Trophoblast cell (in vitro differentiated cells and primary cell): ENCODE measurements around the gene PHLPP1.

ENCODE experiments used
- DNase-seq, 2 donors: peaks; one replicate each; pipeline ENCODE4 v3.0.0-alpha.2; 2016
- H2AFZ ChIP-seq: 2 replicates; pipeline ENCODE4 v1.6.1; 2013; ENCODE audit warnings: low read length, moderate library complexity, mild to moderate bottlenecking; ENCODE audit not compliant: insufficient read depth, poor library complexity
- H2AK5ac ChIP-seq: 2 replicates; pipeline ENCODE4 v1.6.1; 2013; ENCODE audit warnings: mild to moderate bottlenecking, low read length
- H2BK120ac ChIP-seq: 2 replicates; pipeline ENCODE4 v1.6.1; 2013; ENCODE audit warnings: low read length, mild to moderate bottlenecking, moderate library complexity; ENCODE audit not compliant: insufficient read depth, poor library complexity
- H2BK12ac ChIP-seq: 2 replicates; pipeline ENCODE4 v1.6.1; 2013; ENCODE audit warnings: mild to moderate bottlenecking, low read length, moderate library complexity
- H2BK5ac ChIP-seq: 2 replicates; pipeline ENCODE4 v1.6.1; 2013; ENCODE audit warnings: low read length, low read depth, moderate library complexity, mild to moderate bottlenecking; ENCODE audit not compliant: poor library complexity
- H3K14ac ChIP-seq: 2 replicates; pipeline ENCODE4 v1.6.1; 2013; ENCODE audit warnings: mild to moderate bottlenecking, low read length
- H3K18ac ChIP-seq: 2 replicates; pipeline ENCODE4 v1.6.1; 2013; ENCODE audit warnings: mild to moderate bottlenecking, low read length
- H3K23ac ChIP-seq: 2 replicates; pipeline ENCODE4 v1.6.1; 2013; ENCODE audit warnings: low read length
- H3K27ac ChIP-seq: 2 replicates; pipeline ENCODE4 v1.5.1; 2013; ENCODE audit warnings: low read depth, mild to moderate bottlenecking, inconsistent platforms, low read length, moderate library complexity
- H3K27me3 ChIP-seq: 2 replicates; pipeline ENCODE4 v1.6.1; 2013; ENCODE audit warnings: inconsistent platforms, mild to moderate bottlenecking, low read length, moderate library complexity; ENCODE audit not compliant: insufficient read depth
- H3K36me3 ChIP-seq, 2 experiments: 1 replicate in 1 of 2; 2 replicates in 1 of 2; pipeline ENCODE4 v1.6.1; 2013; ENCODE audit warnings: low read length in 2 of 2, mild to moderate bottlenecking in 2 of 2, moderate library complexity in 1 of 2; ENCODE audit not compliant: insufficient read depth in 2 of 2, control insufficient read depth in 1 of 2
- H3K4ac ChIP-seq: 2 replicates; pipeline ENCODE4 v1.6.1; 2013; ENCODE audit warnings: low read depth, mild to moderate bottlenecking, low read length, moderate library complexity
- H3K4me1 ChIP-seq, 2 experiments: 1 replicate in 1 of 2; 2 replicates in 1 of 2; pipeline ENCODE4 v1.6.1; 2013; ENCODE audit warnings: low read length in 2 of 2, mild to moderate bottlenecking in 2 of 2, moderate library complexity in 1 of 2; ENCODE audit not compliant: insufficient read depth in 2 of 2, control insufficient read depth in 1 of 2
- H3K4me2 ChIP-seq: 2 replicates; pipeline ENCODE4 v1.6.1; 2013; ENCODE audit warnings: inconsistent platforms, mild to moderate bottlenecking, low read length, moderate library complexity
- H3K4me3 ChIP-seq: 2 replicates; pipeline ENCODE4 v1.5.1; 2013; ENCODE audit warnings: mild to moderate bottlenecking, low read depth, low read length, inconsistent platforms
- H3K79me1 ChIP-seq: one replicate; pipeline ENCODE4 v1.6.1; 2013; ENCODE audit warnings: low read length
- H3K79me2 ChIP-seq: 2 replicates; pipeline ENCODE4 v1.6.1; 2013; ENCODE audit warnings: low read length, mild to moderate bottlenecking; ENCODE audit not compliant: control insufficient read depth, insufficient read depth, poor library complexity
- H3K9ac ChIP-seq: 2 replicates; pipeline ENCODE4 v1.6.1; 2013; ENCODE audit warnings: mild to moderate bottlenecking, low read length
- H3K9me3 ChIP-seq: 2 replicates; pipeline ENCODE4 v1.6.1; 2013; ENCODE audit warnings: low read depth, mild to moderate bottlenecking, control low read depth, inconsistent platforms, low read length; ENCODE audit not compliant: insufficient read depth
- H4K12ac ChIP-seq: 2 replicates; pipeline ENCODE4 v1.6.1; 2013; ENCODE audit warnings: low read depth, mild to moderate bottlenecking, low read length, moderate library complexity
- H4K8ac ChIP-seq: 2 replicates; pipeline ENCODE4 v1.6.1; 2013; ENCODE audit warnings: low read depth, mild to moderate bottlenecking, low read length, moderate library complexity
- H4K91ac ChIP-seq: one replicate; pipeline ENCODE4 v1.6.1; 2013; ENCODE audit warnings: low read depth, mild to moderate bottlenecking, low read length, moderate library complexity
- WGBS: extraction: QIAGEN DNeasy Blood & Tissue Kit; methylation state at CpG from one replicate; pipeline ENCODE4 v1.1.7; 2013; ENCODE audit warnings: missing lambda C conversion rate; ENCODE audit not compliant: insufficient read length, insufficient coverage; ENCODE audit errors: extremely low coverage; 5-methylcytosine and 5-hydroxymethylcytosine counted together

Gene PHLPP1

DNA sequence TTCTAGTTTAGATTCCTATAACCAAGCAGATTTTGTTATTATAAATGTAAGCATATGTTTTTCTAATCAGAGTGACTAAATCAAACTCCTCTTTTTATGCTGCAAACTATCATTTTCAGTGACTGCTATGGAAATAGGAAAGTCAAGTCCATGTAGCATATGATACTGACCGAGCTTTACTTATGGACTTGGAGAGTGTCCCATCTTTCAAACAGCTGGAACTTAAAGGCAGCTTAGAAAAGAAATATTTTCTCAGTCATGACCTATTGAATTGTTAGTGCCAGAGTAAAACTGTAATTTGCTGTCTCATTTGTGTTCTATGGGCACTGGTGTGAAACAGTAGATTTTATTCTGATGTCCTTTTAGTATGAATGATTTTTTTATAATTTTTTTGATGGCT, 76.7 kb downstream of the PHLPP1 start:
- H3K4ac ChIP-seq, result no peak overlapping the region
- no CpG with 5 or more reads among the region's 1 CpG for WGBS
- H4K8ac ChIP-seq, result no peak overlapping the region
- H3K18ac ChIP-seq, result no peak overlapping the region
- H3K9ac ChIP-seq, result no peak overlapping the region
- peaks cover 4 to 8% of the 10 kb centered on the region in 2 experiments for H3K4me1 ChIP-seq
- H2BK12ac ChIP-seq, result no peak overlapping the region
- H3K27ac ChIP-seq, result no peak overlapping the region
- no peak overlapping the region for H2BK120ac ChIP-seq
- H3K9me3 ChIP-seq, result no peaks in the 10 kb centered on the region
- no peak overlapping the region for H2BK5ac ChIP-seq
- no peak overlapping the region for H2AK5ac ChIP-seq
- H3K27me3 ChIP-seq, result no peaks in the 10 kb centered on the region
- H3K79me1 ChIP-seq, result no peaks in the 10 kb centered on the region
- no peak overlapping the region for H2AFZ ChIP-seq
- no peak overlapping the region for H4K12ac ChIP-seq
- no peaks in the 10 kb centered on the region for H3K36me3 ChIP-seq
- no peak overlapping the region for H3K4me3 ChIP-seq
- H3K4me2 ChIP-seq, result no peak overlapping the region
- H3K14ac ChIP-seq, result no peak overlapping the region
- H4K91ac ChIP-seq, result no peak overlapping the region
- DNase-seq, result no peak
- no peak overlapping the region for H3K23ac ChIP-seq
- H3K79me2 ChIP-seq, result no peaks in the 10 kb centered on the region

DNA sequence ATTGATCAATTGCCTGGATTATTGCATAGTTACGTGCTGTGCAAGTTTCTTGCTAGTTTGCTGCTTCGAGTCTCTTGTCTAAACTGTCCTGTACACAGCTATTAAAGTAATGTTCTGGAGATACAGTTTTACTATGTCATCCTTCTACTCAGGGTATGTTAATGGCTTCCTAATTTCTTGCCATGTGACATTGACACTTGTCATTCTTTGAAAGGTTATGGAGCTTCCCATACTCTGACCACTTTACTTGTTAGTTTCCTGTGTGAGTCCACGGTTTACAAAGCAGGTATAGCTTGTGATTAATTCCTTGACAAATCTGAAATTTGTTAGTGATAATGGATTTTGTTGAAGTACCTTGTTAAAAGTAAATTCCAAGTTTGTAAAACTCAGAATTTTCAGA, 80.5 kb downstream of the PHLPP1 start:
- DNase-seq, result no peak
- no peaks in the 10 kb centered on the region for H3K79me2 ChIP-seq
- no peak overlapping the region for H2BK120ac ChIP-seq
- H2AK5ac ChIP-seq, result no peak overlapping the region
- H3K4me3 ChIP-seq, result no peak overlapping the region
- H3K18ac ChIP-seq, result no peak overlapping the region
- H4K8ac ChIP-seq, result no peak overlapping the region
- no peaks in the 10 kb centered on the region for H3K27me3 ChIP-seq
- no peak overlapping the region for H3K4me2 ChIP-seq
- H4K91ac ChIP-seq, result no peak overlapping the region
- no peak overlapping the region for H4K12ac ChIP-seq
- peaks cover 1 to 3% of the 10 kb centered on the region in 2 experiments for H3K4me1 ChIP-seq
- H3K9me3 ChIP-seq, result no peaks in the 10 kb centered on the region
- H2BK5ac ChIP-seq, result no peak overlapping the region
- no peak overlapping the region for H2AFZ ChIP-seq
- H3K9ac ChIP-seq, result no peak overlapping the region
- no peak overlapping the region for H2BK12ac ChIP-seq
- H3K79me1 ChIP-seq, result no peaks in the 10 kb centered on the region
- no peak overlapping the region for H3K4ac ChIP-seq
- no peak overlapping the region for H3K23ac ChIP-seq
- no CpG with 5 or more reads among the region's 3 CpGs for WGBS
- H3K27ac ChIP-seq, result no peak overlapping the region
- no peak overlapping the region for H3K14ac ChIP-seq
- no peaks in the 10 kb centered on the region for H3K36me3 ChIP-seq

DNA sequence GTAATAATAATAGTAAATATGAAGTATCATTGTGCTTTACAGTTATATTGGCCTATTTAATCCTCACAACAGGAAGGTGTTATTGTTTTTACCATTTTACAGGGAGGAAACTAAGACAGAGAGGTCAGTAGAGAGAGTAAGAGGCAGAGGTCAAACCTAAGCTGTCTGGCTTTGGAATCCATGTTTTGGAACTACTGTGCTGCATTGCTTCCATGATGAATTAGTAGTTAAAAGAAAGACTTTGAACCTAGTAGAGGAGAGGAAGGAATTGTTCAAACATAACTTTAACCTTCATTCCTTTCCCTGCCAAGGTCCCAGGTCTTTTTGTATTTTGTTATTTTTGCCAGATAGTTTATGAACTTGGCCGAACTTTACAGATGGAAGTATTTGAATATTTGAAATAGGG, 80.9 kb downstream of the PHLPP1 start:
- Histone ChIP-seq H3K4me2 (no peak overlapping the region), H3K9ac (no peak overlapping the region), H3K23ac (no peak overlapping the region), H3K27me3 (no peaks in the 10 kb centered on the region), H3K36me3 (no peaks in the 10 kb centered on the region), H2AFZ (no peak overlapping the region), H3K27ac (no peak overlapping the region), H3K14ac (no peak overlapping the region), H4K91ac (no peak overlapping the region), H3K18ac (no peak overlapping the region), H3K79me2 (no peaks in the 10 kb centered on the region), H2BK120ac (no peak overlapping the region), H3K9me3 (no peaks in the 10 kb centered on the region), H2BK5ac (no peak overlapping the region), H2BK12ac (no peak overlapping the region), H4K8ac (no peak overlapping the region), H4K12ac (no peak overlapping the region), H3K79me1 (peaks cover 2% of the 10 kb centered on the region), H2AK5ac (no peak overlapping the region), H3K4me3 (no peak overlapping the region), H3K4ac (no peak overlapping the region), H3K4me1 (peaks cover 0 to 5% of the 10 kb centered on the region in 2 experiments)
- DNase-seq, result no peak
- 100% methylated on average over 1 of the region's 1 CpG for WGBS

DNA sequence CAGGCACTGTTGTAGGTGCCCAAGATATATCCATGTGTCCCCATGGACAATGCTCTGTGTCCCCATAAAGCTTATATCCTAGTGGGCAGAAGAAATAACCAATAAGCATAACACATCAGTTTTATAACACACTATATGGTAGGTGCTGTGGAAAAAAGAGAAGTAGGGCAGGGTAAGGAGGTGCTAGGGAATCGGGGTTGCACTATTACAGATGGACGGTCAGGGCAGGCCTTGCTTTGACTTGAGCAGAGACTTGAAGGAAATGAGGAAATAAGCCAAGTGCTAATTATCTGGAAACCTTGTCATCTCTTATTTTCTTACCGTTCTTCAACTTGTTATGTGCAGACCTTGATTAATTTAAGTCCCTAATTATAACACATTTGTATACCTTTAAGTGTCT, 82.0 kb downstream of the PHLPP1 start:
- no peak overlapping the region for H3K14ac ChIP-seq
- H3K27me3 ChIP-seq, result no peaks in the 10 kb centered on the region
- H3K36me3 ChIP-seq, result no peaks in the 10 kb centered on the region
- H3K18ac ChIP-seq, result no peak overlapping the region
- no peak overlapping the region for H3K23ac ChIP-seq
- H3K4ac ChIP-seq, result no peak overlapping the region
- H3K4me2 ChIP-seq, result no peak overlapping the region
- no peak for DNase-seq
- no peak overlapping the region for H3K9ac ChIP-seq
- no peak overlapping the region for H4K8ac ChIP-seq
- no peak overlapping the region for H2AK5ac ChIP-seq
- no peak overlapping the region for H2BK5ac ChIP-seq
- H2AFZ ChIP-seq, result no peak overlapping the region
- H4K12ac ChIP-seq, result no peak overlapping the region
- H3K79me2 ChIP-seq, result no peaks in the 10 kb centered on the region
- no peak overlapping the region for H2BK12ac ChIP-seq
- H3K27ac ChIP-seq, result no peak overlapping the region
- no peak overlapping the region for H2BK120ac ChIP-seq
- no peaks in the 10 kb centered on the region for H3K9me3 ChIP-seq
- no peak overlapping the region for H4K91ac ChIP-seq
- H3K79me1 ChIP-seq, result peaks cover 2% of the 10 kb centered on the region
- peaks cover 0 to 5% of the 10 kb centered on the region in 2 experiments for H3K4me1 ChIP-seq
- WGBS, result no CpG with 5 or more reads among the region's 3 CpGs
- no peak overlapping the region for H3K4me3 ChIP-seq
